NCI-H82 treated with DMSO at 0.1 percent for 48 hours (cell line): ENCODE measurements around the gene INCENP.

Experiments
- DNase-seq: peaks from one replicate; lab custom pipeline; 2025; ENCODE audit not compliant: unreplicated experiment; lab: John Stamatoyannopoulos, UW

The INCENP gene

GRCh38 chr11:62124186-62125113 is 639 bp downstream of the INCENP start:
- DNase-seq, result peak; percentile 2

DNA sequence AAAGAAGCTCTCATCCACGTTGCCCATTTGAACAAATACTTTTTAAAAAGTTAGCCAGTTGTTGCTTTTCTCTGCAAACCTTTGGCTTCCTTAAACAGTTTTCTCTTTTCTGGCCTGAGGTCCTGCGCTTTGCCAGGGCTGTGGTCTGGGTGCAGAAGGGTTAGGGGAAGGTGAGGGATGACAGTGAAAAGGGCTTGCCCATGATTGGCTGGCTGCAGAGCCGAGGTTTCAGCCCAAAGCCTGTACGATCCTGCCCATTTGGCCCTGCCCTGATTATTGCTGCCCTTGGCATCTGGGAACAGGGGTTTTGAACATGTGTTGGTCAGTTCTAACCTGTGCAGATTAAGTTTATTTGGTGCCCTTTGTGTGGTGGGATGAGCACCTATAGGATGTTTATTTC is 1.5 kb downstream of the INCENP start:
- no peak for DNase-seq

- no peak for DNase-seq
Observed at GRCh38 chr11:62125881-62126280, 2.1 kb downstream of the INCENP start.

- DNase-seq, result no peak
Observed at GRCh38 chr11:62127426-62127825, 3.6 kb downstream of the INCENP start.

DNA sequence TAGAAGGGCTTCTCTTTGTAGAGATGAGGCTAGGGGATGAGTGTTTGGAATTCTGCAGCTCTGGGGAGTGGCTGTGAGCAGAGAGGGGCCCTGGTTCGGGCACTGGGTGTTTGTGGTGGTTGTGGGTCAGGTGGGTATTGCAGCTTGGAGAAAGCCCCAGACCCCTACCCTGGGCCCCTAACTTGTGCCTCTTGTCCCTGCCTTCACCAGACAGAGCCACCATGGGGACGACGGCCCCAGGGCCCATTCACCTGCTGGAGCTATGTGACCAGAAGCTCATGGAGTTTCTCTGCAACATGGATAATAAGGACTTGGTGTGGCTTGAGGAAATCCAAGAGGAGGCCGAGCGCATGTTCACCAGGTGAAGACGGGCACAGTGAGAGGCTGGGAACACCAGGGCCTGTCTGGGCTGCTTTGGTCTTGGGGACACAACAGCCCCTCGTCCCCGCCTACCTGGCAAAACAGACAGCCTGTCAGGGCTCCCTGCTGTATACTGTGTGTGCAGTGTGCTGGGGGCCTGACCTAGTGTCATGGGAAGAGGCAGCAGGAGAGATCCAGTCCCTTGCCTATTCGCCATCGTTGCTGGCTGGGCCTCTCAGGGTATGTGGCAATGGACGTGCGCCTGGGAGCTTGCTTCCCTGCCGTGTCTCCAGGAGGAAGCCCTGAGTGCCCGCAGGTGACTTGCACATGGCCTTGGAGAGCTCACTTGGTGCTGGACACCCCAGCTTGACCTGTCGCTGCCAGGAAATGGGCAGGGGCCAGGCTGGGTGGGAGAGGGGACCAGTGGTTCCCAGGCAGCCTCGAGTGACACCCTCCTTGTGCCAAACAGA is 4.3 kb downstream of the INCENP start:
- DNase-seq, result no peak

- no peak for DNase-seq
Observed at GRCh38 chr11:62128835-62129234, 5.0 kb downstream of the INCENP start.

- no peak for DNase-seq
Observed at GRCh38 chr11:62129590-62130282, 5.9 kb downstream of the INCENP start.

DNA sequence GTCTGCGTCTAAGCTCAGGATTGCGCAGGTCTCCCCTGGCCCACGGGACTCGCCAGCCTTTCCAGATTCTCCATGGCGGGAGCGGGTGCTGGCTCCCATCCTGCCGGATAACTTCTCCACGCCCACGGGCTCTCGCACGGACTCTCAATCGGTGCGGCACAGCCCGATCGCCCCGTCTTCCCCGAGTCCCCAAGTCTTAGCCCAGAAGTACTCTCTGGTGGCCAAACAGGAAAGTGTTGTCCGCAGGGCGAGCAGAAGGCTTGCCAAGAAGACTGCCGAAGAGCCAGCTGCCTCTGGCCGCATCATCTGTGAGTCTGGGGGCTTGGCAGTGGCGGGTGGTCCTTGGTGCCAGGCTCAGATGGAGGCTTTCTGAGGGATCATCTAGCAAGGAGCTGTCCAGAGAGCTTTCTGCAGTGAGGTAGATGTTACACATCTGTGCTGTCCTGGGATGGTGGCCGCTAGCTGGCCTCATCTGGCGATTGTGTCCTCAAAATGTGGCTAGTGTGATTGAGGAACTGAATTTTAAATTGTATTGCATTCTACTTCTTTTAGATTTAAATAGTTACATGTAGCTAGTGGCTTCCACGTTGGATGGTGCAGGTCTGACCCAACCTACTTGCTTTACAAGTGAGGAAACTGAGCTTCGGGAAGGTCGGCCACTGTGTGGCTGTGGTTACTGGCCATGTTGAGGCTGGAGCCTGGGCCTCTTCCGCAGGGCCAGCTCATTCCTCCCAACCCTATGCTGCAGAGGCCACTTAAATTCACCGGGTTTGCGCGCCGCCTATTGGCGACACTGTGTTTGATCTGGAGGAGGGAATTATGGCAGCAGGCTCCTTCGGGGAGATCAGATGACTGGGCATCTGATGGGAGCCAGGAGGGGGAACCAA is 6.7 kb downstream of the INCENP start:
- no peak for DNase-seq

GRCh38 chr11:62131170-62131464 is 7.3 kb downstream of the INCENP start:
- DNase-seq, result no peak

GRCh38 chr11:62132191-62132590 is 8.4 kb downstream of the INCENP start:
- DNase-seq, result no peak

DNA sequence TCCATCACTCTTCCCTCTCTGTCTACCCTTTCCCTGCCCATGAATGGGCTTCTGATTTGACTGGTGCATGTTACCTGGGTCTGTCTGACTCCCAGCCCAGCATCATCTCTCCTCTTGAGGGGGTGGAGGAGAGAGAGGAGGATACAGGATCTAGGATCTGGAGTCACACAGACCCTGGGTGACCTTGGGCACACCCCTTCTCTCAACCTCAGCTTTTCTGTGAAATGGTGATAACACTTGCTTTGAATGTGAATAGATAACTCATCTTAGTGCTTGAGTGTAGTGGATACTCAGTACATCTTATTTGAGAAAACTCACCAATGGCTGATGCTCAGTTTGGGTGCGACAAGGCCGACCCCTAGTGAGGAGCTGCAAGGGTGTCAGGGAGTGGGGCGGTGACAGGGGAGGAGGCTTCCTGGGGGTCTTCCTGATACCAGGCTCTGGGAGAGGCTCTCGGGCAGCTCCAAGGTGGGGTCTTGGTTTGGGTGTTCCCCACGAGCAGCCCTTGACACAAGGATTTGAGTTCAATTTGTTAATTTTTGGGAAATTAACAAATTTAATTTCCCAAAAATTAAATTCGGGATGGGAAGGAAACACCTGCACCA is 9.0 kb downstream of the INCENP start:
- DNase-seq, result no peak

GRCh38 chr11:62133328-62134065 is 9.7 kb downstream of the INCENP start:
- no peak for DNase-seq

DNA sequence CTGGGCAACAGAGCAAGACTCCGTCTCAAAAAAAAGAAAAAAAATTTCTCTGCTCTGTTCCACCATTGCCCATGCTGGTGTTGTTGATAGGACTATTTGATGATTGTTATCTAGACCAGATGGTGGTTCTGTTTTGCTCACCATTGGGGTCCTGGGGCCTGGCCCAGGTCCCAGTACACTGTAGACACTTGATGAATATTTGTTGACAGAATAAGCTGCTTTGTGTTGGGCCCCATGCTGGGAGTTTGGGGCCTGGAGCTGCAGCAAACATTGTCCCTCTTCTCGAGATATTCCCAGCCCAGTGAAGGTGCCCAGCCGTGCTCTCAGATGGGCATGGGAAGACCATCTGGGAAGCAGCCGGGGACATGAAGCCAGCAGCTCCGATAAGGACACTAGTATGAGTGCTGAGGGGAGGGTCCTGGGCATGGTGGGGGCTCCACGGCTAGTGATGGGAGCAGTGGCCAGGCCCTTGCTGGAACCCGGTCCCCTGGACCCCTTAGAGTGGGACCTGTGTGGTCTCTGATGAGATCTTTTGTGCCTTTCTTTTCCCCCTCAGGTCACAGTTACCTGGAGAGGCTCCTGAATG is 13.6 kb downstream of the INCENP start:
- DNase-seq, result no peak

- DNase-seq, result no peak
Observed at GRCh38 chr11:62137881-62138629, 14.2 kb downstream of the INCENP start.

DNA sequence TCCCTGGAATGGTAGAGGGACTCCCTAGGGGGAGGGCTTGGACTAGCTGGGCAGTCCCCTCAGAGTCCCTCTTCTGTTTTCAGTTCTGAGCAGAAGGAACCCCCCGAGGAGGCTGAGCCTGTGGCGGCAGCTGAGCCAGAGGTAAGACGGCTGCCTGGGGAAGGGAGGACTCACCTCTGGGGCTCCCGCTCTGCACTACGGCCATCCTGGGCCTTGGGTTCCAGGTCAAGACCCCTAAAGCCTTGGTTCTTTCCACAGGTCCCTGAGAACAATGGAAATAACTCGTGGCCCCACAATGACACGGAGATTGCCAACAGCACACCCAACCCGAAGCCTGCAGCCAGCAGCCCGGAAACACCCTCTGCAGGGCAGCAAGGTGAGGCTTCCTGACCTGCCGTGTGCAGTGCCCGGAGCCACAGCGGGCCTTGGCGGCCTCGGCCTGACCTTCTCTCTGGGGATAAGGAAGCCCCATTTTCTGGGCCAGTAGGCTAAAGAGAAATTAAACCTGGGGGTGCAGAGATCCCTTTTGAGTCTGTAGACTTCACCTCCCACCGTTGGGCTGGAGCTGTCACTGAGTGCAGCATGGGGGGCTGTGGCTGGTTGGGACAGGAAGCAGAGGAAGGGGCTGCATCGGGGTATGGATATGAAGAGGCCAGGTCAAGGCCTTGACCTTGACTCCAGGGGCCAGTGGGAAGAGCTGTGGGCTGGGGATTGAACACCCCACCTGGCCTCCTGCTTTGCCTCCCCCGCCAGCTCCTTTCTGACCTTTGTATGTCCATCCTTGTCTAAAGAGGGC is 15.0 kb downstream of the INCENP start:
- no peak for DNase-seq

DNA sequence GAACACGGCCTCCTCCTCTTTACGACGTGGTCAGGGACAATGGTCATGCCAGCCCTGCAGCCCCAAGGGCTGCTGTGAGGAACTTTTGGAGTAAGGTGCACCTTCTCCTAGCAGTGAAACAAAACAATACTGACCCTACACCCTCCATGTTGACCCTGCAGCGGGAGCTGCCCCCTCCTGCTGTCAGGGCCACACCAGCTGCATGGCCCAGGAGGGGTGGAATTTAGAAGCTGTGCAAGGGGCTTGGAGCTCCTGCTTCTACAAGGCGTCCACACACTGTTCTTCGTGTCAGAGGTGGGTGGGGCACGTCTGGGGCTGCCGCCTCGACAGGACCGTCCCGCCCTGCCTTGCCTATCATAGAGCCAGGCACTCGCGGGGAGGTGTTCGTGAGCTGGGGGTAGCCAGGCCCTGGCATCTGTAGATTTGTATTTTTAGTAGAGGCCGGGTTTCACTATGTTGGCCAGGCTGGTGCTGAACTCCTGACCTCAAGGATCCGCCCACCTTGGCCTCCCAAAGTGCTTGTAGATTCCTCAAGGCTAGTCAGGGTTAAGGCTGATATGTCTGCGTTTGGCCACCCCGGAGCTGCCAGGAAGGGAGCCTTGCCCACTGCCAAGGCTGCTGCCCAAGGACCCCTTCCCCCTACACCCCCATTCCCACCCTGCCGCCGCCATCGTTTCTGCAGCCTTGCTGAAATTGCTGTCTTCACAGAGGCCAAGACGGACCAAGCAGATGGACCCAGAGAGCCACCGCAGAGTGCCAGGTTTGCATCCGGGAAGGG is 15.9 kb downstream of the INCENP start:
- DNase-seq, result no peak
